Ishikawa (cell line): ENCODE measurements around the gene IZUMO1.

Source experiments
- CEBPB ChIP-seq: IDR thresholded peaks from 2 replicates; pipeline ENCODE4 v1.6.1; 2012
- CREB1 ChIP-seq: IDR thresholded peaks from 2 replicates; pipeline ENCODE4 v1.6.1; 2012; ENCODE audit warnings: low read depth
- EGR1 ChIP-seq: IDR thresholded peaks from 2 replicates; pipeline ENCODE4 v1.6.1; 2012
- EP300 ChIP-seq: IDR thresholded peaks from 2 replicates; pipeline ENCODE4 v1.6.1; 2012; ENCODE audit warnings: borderline replicate concordance
- FOXM1 ChIP-seq: IDR thresholded peaks from 2 replicates; pipeline ENCODE4 v1.6.1; 2012; ENCODE audit warnings: low read depth, borderline replicate concordance
- NFIC ChIP-seq: IDR thresholded peaks from 2 replicates; pipeline ENCODE4 v1.6.1; 2012
- RAD21 ChIP-seq: IDR thresholded peaks from 2 replicates; pipeline ENCODE4 v1.6.1; 2012; ENCODE audit warnings: low read depth
- TAF1 ChIP-seq: IDR thresholded peaks from 2 replicates; pipeline ENCODE4 v1.6.1; 2012; ENCODE audit warnings: low read depth, mild to moderate bottlenecking
- TCF12 ChIP-seq: IDR thresholded peaks from 2 replicates; pipeline ENCODE4 v1.6.1; 2012; ENCODE audit warnings: low read depth
- TEAD4 ChIP-seq: IDR thresholded peaks from 2 replicates; pipeline ENCODE4 v1.6.1; 2012
- YY1 ChIP-seq: IDR thresholded peaks from 2 replicates; pipeline ENCODE4 v1.6.1; 2012; ENCODE audit warnings: low read depth
- ZBTB7A ChIP-seq: IDR thresholded peaks from 2 replicates; pipeline ENCODE4 v1.6.1; 2012; ENCODE audit warnings: low read depth
- TF ChIP-seq, protein P1 (sequence below): IDR thresholded peaks from 2 replicates; pipeline ENCODE4 v1.6.1; 2012
- TF ChIP-seq, protein P2 (sequence below): IDR thresholded peaks from 2 replicates; pipeline ENCODE4 v1.6.1; 2012; ENCODE audit warnings: low read depth, mild to moderate bottlenecking
- TF ChIP-seq, protein P3 (sequence below): IDR thresholded peaks from 2 replicates; pipeline ENCODE4 v1.6.1; 2012

IZUMO1 gene

DNA sequence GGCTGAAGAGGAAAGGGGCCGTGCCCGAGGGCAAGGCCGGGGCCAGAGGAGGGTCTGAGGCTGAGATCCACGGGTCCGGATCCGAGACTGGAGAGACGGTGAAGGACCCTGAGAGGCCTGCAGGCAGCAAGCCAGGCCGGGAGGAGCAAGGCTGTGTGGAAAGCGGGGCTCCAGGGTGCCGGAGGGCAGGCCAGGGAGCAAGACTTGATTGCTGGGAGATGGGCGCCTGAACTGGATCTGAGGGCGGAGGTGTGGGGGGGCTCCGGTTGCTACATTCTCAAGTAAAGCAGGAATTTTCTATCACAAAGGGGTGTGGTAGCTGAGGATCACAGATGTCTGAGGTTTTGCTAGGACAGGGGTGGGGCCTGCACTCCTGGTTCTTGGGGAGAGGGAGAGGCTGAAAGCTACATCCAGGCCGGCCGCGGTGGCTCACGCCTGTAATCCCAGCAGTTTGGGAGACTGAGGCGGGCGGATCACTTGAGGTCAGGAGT, 31.0 kb downstream of the IZUMO1 start:
- TF ChIP-seq TCF12 (no peak), CREB1 (no peak), ZBTB7A (no peak), EP300 (no peak), YY1 (no peak), FOXM1 (no peak), NFIC (no peak), RAD21 (no peak), EGR1 (no peak), TAF1 (no peak), CEBPB (no peak), TEAD4 (no peak)
- TF ChIP-seq, protein P1, sequence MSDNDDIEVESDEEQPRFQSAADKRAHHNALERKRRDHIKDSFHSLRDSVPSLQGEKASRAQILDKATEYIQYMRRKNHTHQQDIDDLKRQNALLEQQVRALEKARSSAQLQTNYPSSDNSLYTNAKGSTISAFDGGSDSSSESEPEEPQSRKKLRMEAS, result no peak
- TF ChIP-seq, protein P2, sequence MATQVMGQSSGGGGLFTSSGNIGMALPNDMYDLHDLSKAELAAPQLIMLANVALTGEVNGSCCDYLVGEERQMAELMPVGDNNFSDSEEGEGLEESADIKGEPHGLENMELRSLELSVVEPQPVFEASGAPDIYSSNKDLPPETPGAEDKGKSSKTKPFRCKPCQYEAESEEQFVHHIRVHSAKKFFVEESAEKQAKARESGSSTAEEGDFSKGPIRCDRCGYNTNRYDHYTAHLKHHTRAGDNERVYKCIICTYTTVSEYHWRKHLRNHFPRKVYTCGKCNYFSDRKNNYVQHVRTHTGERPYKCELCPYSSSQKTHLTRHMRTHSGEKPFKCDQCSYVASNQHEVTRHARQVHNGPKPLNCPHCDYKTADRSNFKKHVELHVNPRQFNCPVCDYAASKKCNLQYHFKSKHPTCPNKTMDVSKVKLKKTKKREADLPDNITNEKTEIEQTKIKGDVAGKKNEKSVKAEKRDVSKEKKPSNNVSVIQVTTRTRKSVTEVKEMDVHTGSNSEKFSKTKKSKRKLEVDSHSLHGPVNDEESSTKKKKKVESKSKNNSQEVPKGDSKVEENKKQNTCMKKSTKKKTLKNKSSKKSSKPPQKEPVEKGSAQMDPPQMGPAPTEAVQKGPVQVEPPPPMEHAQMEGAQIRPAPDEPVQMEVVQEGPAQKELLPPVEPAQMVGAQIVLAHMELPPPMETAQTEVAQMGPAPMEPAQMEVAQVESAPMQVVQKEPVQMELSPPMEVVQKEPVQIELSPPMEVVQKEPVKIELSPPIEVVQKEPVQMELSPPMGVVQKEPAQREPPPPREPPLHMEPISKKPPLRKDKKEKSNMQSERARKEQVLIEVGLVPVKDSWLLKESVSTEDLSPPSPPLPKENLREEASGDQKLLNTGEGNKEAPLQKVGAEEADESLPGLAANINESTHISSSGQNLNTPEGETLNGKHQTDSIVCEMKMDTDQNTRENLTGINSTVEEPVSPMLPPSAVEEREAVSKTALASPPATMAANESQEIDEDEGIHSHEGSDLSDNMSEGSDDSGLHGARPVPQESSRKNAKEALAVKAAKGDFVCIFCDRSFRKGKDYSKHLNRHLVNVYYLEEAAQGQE, result no peak
- TF ChIP-seq, protein P3, sequence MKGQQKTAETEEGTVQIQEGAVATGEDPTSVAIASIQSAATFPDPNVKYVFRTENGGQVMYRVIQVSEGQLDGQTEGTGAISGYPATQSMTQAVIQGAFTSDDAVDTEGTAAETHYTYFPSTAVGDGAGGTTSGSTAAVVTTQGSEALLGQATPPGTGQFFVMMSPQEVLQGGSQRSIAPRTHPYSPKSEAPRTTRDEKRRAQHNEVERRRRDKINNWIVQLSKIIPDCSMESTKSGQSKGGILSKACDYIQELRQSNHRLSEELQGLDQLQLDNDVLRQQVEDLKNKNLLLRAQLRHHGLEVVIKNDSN, result no peak

DNA sequence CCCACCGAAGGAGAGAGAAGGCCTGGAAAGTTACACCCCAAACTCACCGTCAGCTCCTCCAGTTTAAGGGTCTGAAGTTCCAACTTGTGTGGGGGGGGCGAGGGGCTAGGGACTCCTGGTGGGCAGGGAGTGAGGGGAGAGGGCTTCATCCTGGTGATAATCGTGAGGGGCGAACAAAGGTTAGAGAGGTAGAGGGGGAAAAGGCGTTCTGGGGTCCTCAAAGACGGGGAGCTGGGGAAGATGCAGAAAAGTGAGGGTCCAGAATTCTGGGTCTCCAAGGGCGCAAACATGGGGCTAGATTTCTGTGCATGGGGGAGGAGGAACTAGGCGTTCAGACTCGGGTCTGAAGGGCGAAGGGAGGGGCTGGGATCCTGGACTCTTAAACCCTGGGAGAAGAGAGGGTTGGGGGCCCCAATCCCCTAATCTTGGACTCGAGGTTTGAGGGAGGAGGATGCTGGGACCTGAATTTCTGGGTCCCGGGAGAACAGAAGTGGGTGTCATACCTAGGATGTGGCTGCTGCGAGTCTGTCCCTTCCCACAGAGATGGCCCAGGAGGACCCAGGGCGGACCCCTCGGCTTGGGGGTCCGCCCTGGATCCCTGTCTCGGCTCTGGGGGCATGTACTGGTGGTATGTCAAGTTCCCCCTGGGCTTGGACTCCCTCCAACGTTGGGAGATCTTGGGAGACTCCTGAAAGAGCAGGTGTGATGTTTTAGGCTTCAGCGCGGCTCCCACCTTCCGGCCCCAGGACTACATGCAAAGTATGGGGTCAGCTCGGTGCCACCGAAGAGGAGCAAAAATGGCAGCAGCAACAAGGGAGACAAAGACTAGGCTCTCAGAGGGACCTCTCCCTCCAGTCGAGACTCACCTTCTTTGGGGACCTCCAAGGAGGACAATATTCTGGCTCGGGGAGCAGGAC, 31.7 kb downstream of the IZUMO1 start:
- TF ChIP-seq, protein P3, result no peak
- TF ChIP-seq CEBPB, result no peak
- TF ChIP-seq, protein P1, result no peak
- no peak for TF ChIP-seq ZBTB7A
- TF ChIP-seq YY1, result no peak
- TF ChIP-seq TAF1, result no peak
- TF ChIP-seq TCF12, result no peak
- no peak for TF ChIP-seq RAD21
- TF ChIP-seq FOXM1, result no peak

DNA sequence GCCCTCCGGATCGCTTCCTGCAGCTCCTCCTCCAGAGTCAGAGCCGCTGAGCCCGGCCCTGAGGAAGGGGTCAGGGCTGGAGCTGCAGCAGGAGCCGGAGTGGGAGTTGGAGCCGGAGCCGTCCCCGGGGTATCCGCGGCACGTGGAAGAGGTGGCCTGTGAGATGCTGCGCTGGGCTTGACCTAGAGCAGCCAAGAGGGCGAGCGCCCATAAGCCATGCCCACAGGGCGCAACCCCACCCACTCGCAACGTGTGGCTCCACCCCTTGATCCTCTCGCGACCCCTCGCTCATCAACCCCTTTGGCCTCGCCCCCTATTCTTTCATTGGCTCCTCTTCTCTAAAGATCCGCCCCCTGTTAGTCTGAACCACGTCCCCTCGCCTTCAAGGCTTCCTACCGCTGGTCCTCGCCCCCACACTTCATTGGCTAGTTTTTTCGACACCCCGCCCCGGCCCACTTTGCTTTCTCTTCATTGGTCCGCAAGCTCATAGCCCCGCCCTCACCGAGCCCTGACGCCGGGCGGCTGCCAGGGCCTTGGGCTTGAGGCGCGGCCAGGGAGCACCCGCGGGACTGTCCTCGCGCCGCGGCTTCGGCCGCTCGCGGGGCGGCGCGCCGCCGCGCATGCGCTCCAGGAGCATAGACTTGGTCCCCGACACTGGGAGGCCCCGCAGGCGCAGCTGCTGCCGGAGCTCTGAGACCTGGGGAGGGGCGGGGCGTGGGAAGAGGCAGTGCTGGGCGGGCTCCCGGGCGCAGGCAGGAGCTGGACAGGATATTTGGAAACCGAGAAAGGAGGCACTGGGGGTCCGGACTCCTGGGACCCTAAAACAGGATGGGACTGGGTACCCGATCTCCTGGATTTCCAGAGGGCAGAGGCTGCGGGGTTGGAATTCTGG, 32.6 kb downstream of the IZUMO1 start:
- TF ChIP-seq EGR1, result no peak
- TF ChIP-seq NFIC, result no peak
- TF ChIP-seq, protein P1, result peak; percentile 63
- peak; percentile 31; the same call in 1 of the 2 replicates for TF ChIP-seq ZBTB7A
- TF ChIP-seq EP300, result no peak
- TF ChIP-seq RAD21, result no peak; the same call in 1 of the 2 replicates
- 0 out of 2 replicates have a peak, but pooled peaks have one; percentile 15 for TF ChIP-seq TCF12
- 0 out of 2 replicates have a peak, but pooled peaks have one; percentile 30 for TF ChIP-seq CREB1
- TF ChIP-seq, protein P3, result no peak
- no peak for TF ChIP-seq CEBPB
- no peak for TF ChIP-seq TEAD4
- no peak for TF ChIP-seq YY1
- peak; percentile 44; the same call in 1 of the 2 replicates for TF ChIP-seq TAF1
- TF ChIP-seq, protein P2, result no peak
- no peak for TF ChIP-seq FOXM1
